Subcutaneous abdominal adipose tissue (tissue), 5 donors: Measurements from ENCODE around the gene FECH.

Experiments
- H3K27ac ChIP-seq: one replicate; pipeline ENCODE4 v1.7.0; 2013; ENCODE audit warnings: low read depth, mild to moderate bottlenecking, inconsistent platforms, low read length, moderate library complexity
- H3K27me3 ChIP-seq, 5 donors: one replicate each; pipeline ENCODE4 v1.7.0; 2013; ENCODE audit warnings: low read length in 5 of 5, inconsistent platforms in 1 of 5; ENCODE audit not compliant: control insufficient read depth in 5 of 5, insufficient read depth in 4 of 5
- H3K36me3 ChIP-seq, 5 donors: one replicate each; pipeline ENCODE4 v1.7.0; 2013; ENCODE audit warnings: low read length in 5 of 5; ENCODE audit not compliant: control insufficient read depth in 5 of 5, insufficient read depth in 5 of 5
- H3K4me1 ChIP-seq, 5 donors: one replicate each; pipeline ENCODE4 v1.7.0; 2013; ENCODE audit warnings: low read length in 5 of 5, mild to moderate bottlenecking in 3 of 5, moderate library complexity in 1 of 5; ENCODE audit not compliant: control insufficient read depth in 5 of 5, insufficient read depth in 5 of 5
- H3K4me3 ChIP-seq, 5 donors: one replicate each; pipeline ENCODE4 v1.7.0; 2013; ENCODE audit warnings: low read length in 5 of 5, low read depth in 1 of 5
- H3K9ac ChIP-seq, 5 donors: one replicate each; pipeline ENCODE4 v1.7.0; 2013; ENCODE audit warnings: low read length in 5 of 5, mild to moderate bottlenecking in 4 of 5, moderate library complexity in 3 of 5
- H3K9me3 ChIP-seq, 5 donors: one replicate each; pipeline ENCODE4 v1.7.0; 2013; ENCODE audit warnings: low read length in 5 of 5; ENCODE audit not compliant: control insufficient read depth in 5 of 5
- donor health status: healthy.
- donor health status: healthy.
- donor health status: healthy.
- donor health status: healthy.
- donor health status: healthy.

The FECH gene

DNA sequence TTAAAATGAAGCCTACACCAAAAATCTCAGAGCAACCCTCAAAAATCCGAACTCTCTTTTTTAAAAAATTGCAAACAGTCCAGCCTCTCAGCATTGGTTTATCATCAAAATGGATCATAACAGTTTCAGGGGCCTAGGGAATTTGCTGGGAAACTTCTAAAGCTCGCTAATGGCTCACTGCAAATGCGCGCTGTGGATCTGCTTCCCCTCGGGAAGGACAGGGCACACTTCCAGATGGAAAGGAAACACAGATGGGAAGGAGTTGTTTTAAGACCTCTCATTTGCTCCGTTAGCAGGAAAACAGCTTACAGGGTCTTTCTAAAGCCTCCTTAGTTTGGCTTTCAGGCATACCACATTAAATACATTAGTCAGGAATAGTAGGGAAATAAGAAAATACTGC is 27.2 kb downstream of the FECH start:
- no peaks in the 10 kb centered on the region for H3K27me3 ChIP-seq
- peak overlapping the region in 1 of 5 donors; percentile 24 for H3K9ac ChIP-seq
- peaks cover 2 to 7% (median 5%) of the 10 kb centered on the region in 5 donors for H3K4me1 ChIP-seq
- no peak overlapping the region for H3K27ac ChIP-seq
- peak overlapping the region in 1 of 5 donors; percentile 17 for H3K4me3 ChIP-seq
- H3K36me3 ChIP-seq: peaks cover 3 to 42% (median 26%) of the 10 kb centered on the region in 5 donors
- H3K9me3 ChIP-seq: no peaks in the 10 kb centered on the region

DNA sequence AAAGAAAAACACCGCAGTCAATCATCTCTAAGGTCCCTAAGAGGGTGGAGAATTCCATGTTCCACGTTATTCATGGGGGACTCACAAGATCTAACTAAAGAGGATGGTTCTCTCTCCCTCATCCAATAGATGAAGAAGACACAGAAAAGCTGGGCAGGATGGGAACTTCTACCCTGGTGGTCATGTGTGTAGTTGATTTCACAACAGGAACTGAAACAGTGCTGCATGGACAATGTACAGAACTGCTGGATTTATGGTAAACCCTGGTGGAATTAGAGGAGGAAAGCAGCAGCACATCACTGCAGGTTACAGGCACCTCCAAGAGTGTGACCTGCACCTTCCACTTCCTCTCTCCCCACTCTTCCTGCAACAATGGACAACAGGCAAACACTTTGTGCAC is 31.4 kb downstream of the FECH start:
- H3K36me3 ChIP-seq: peaks cover 13 to 60% (median 37%) of the 10 kb centered on the region in 5 donors
- H3K9ac ChIP-seq: no peak overlapping the region
- peaks cover 2 to 7% (median 5%) of the 10 kb centered on the region in 5 donors for H3K4me1 ChIP-seq
- H3K4me3 ChIP-seq: no peak overlapping the region
- H3K9me3 ChIP-seq: no peaks in the 10 kb centered on the region
- no peak overlapping the region for H3K27ac ChIP-seq
- no peaks in the 10 kb centered on the region for H3K27me3 ChIP-seq

DNA sequence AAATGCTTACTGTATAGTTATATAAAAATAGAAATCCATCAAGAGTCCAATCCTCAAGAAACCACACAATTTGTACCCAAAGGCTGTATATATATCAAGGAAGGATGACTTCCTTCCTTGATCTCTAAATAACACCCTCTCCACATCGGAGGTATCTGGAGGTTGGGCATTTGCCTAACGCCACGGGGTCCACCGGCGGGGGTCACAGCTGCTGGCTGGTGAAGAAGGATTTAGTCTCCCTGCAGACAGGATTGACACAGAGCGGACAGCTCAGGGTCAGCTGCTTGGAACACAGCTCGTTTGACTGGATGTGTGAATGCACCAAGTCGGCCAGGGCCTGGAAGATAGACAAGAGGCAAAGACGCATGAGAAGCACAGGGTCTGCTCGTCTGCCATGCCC is 36.0 kb downstream of the FECH start:
- no peaks in the 10 kb centered on the region for H3K9me3 ChIP-seq
- no peaks in the 10 kb centered on the region for H3K27me3 ChIP-seq
- peaks cover 0 to 1% (median 0%) of the 10 kb centered on the region in 5 donors for H3K4me1 ChIP-seq
- no peak overlapping the region for H3K27ac ChIP-seq
- no peak overlapping the region for H3K9ac ChIP-seq
- H3K36me3 ChIP-seq: peaks cover 15 to 44% (median 36%) of the 10 kb centered on the region in 5 donors
- H3K4me3 ChIP-seq: no peak overlapping the region

DNA sequence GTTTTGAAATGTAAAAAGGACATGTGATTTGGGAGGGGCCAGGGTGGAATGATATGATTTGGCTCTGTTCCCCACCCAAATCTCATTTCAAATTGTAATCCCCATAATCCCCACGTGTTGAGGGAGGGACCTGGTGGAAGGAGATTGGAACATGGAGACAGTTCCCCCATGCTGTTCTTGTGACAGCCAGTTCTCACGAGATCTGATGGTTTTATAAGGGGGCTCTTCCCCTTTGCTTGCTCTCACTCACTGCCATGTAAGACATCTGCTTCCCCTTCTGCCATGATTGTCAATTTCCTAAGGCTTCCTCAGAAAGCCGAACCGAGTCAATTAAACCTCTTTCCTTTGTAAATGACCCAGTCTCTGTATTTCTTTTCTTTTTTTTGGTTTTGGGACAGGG is 39.2 kb downstream of the FECH start:
- Histone ChIP-seq H3K27ac (no peak overlapping the region), H3K9ac (no peak overlapping the region), H3K4me3 (no peak overlapping the region), H3K36me3 (peaks cover 11 to 18% (median 14%) of the 10 kb centered on the region in 5 donors), H3K9me3 (no peaks in the 10 kb centered on the region), H3K27me3 (no peaks in the 10 kb centered on the region), H3K4me1 (peaks cover 0 to 4% (median 0%) of the 10 kb centered on the region in 5 donors)

DNA sequence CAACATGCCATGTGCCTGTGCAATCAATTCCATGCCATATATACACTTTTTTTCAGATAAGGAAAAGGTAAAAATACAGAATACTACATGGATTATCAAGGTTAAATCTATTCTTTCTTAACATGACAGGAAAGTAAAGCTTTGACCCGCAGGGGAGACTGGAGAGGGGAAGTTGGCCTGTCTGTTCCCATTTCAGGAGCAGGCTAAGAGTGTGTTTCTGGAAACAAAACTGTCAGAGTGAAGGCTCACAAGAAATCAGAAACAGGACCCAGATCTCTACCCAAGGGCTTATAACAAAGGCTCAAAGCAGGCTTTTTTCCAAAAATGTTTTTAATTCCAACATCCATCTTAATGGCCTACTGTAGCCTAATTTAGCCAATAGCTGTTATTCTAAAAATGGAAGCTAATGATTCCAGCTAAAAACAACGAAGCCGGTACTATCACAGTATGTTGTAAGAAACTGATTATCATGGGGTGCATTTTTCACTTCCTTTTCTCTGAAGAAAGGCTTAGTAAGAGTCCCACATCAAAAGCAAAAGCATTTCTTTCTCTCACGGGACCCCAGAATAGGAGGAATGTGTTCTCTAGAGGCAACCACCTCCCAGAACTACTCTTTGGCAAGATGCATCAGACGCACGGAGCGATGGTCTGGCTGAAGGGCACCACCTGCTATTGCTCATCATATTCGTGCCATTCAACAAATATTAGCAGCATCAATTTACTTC is 41.4 kb downstream of the FECH start:
- Histone ChIP-seq H3K9me3 (no peaks in the 10 kb centered on the region), H3K4me3 (peak overlapping the region in 2 of 5 donors; percentile 13 to 19), H3K27ac (no peak overlapping the region), H3K36me3 (peaks cover 2 to 5% (median 4%) of the 10 kb centered on the region in 5 donors), H3K27me3 (peaks cover 0 to 3% (median 0%) of the 10 kb centered on the region in 5 donors), H3K9ac (no peak overlapping the region), H3K4me1 (peaks cover 0 to 4% (median 0%) of the 10 kb centered on the region in 5 donors)

DNA sequence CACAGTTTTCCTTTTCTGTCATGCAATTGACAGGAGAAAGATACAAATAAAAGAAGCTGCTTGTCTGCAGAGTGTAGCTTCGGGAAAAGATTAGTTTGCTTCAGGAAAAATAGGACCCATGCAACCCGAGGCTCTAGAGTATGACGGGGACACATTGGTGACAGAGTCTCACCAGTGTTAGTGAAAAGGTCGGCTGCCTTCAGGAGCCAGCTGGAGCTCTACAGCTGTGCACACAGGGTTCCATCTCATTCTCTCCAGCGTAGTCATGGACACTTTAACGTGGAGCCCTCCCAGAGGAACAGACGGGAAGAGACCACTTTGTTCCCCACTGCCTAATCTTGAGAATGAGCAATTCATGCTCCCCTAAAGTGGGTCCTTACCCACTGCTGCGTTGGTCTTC is 42.9 kb downstream of the FECH start:
- Histone ChIP-seq H3K27ac (no peak overlapping the region), H3K4me1 (peaks cover 0 to 4% (median 0%) of the 10 kb centered on the region in 5 donors), H3K36me3 (no peaks in the 10 kb centered on the region), H3K9ac (no peak overlapping the region), H3K9me3 (no peaks in the 10 kb centered on the region), H3K27me3 (peaks cover 0 to 9% (median 0%) of the 10 kb centered on the region in 5 donors), H3K4me3 (no peak overlapping the region)

DNA sequence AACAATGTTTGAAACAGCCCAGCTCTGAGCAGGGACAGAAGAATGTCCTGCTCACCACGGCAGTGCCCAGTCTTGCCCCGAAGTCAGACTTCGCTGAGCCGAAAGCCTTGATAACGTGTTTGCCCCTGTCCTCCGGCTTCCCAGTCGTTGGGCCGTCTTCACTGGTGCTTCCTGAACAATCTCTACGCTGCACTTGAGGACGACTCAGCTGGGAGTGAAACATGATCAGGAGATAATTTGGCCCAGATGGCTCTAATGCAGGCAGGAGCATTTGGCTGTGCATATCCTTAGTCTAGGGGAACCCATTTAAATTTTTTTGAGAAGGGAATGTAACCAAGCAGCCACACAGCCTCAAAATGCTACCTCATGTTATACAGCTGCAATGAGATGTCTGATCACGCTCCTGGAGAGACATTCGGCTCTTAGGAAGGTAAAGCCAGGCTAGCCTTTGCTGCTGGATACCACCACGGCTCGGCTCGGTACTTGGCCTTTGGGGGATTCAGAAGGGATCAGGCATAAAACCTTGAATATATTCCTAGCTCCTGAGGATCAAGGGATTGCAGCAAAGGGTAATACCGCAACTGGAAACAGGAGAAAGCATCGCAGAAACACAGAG is 43.6 kb downstream of the FECH start:
- Histone ChIP-seq H3K27me3 (peaks cover 0 to 11% (median 0%) of the 10 kb centered on the region in 5 donors), H3K36me3 (no peaks in the 10 kb centered on the region), H3K9ac (no peak overlapping the region), H3K4me1 (peaks cover 0 to 4% (median 0%) of the 10 kb centered on the region in 5 donors), H3K27ac (no peak overlapping the region), H3K9me3 (no peaks in the 10 kb centered on the region), H3K4me3 (no peak overlapping the region)

DNA sequence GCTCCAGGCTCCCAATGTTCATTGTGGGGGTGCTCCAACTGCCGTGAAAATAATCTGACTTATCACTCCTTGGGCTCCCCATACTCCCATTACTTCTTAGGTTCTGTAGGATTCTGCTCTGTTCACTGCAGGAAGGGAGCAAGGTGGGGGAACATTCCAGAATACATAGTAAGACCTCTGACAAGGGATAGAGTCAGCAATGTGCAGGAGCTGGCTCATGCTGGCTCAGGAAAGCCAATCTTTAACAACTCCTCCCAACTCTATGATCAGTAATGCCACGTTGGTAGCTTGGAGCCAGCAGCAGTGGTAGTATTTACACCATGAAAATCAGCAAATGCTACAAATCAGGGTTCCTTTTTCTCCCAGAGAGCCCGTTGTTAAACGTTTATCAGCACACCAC is 44.4 kb downstream of the FECH start:
- H3K4me1 ChIP-seq: peaks cover 0 to 4% (median 0%) of the 10 kb centered on the region in 5 donors
- H3K27ac ChIP-seq: no peak overlapping the region
- H3K36me3 ChIP-seq: no peaks in the 10 kb centered on the region
- no peaks in the 10 kb centered on the region for H3K9me3 ChIP-seq
- no peak overlapping the region for H3K4me3 ChIP-seq
- peaks cover 0 to 11% (median 0%) of the 10 kb centered on the region in 5 donors for H3K27me3 ChIP-seq
- H3K9ac ChIP-seq: no peak overlapping the region

DNA sequence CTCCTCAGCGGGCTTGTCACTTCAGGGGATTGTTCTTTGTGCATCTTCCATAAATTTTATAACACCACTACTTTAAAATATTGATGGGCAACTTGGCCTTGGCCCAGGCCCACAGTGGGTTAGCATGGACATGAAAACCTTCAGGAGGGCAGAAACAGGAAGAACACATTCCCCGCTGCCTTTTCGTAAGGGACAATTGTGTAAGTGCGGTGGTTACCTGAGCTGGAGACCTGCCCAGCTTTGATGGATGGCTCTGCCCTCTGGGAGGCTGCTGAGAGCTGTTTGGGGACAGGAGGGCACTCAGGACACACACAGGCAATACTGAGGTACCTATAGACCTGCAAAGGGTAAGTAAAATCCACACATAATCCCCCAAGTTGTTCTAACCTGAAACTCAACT is 46.8 kb downstream of the FECH start:
- Histone ChIP-seq H3K27me3 (peaks cover 0 to 11% (median 0%) of the 10 kb centered on the region in 5 donors), H3K4me1 (no peaks in the 10 kb centered on the region), H3K27ac (no peak overlapping the region), H3K9me3 (no peaks in the 10 kb centered on the region), H3K9ac (no peak overlapping the region), H3K36me3 (no peaks in the 10 kb centered on the region), H3K4me3 (no peak overlapping the region)

DNA sequence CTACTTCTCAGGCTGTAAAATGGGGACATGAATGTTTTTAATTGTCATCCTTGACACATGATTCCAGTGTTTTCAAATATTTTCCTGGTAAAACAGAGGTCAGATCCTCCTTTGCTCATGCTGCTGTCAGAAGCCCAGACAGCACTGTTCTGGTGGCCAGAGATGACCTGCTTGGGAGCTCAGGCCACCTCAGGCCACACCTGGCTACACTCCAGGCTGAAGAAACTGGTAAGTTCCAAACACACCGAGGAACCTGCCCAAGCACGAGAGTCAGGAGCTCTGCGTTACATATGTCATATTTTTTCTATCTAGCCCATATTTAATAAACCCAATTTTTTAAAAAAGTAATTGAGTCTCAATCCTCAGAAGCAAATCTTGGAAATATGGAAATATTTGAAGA is 47.9 kb downstream of the FECH start:
- H3K27ac ChIP-seq: no peak overlapping the region
- H3K9me3 ChIP-seq: no peaks in the 10 kb centered on the region
- no peaks in the 10 kb centered on the region for H3K36me3 ChIP-seq
- H3K9ac ChIP-seq: no peak overlapping the region
- H3K4me1 ChIP-seq: peaks cover 0 to 3% (median 0%) of the 10 kb centered on the region in 5 donors
- H3K27me3 ChIP-seq: peaks cover 0 to 11% (median 0%) of the 10 kb centered on the region in 5 donors
- no peak overlapping the region for H3K4me3 ChIP-seq
